B cell (primary cell): ENCODE measurements around the gene ABI2. TPM values are rescaled to one million over a fixed set of nuclear protein-coding genes. Genes with fewer than 3 reads are reported as not detected.

Source experiments
- ATAC-seq: fragments of 200-7000 bp; cut with Tn5 transposase; one replicate; pipeline ENCODE4 v1.10.0; 2021; ENCODE audit warnings: low read depth, mild to moderate bottlenecking, moderate number of reproducible peaks, moderate library complexity
- CTCF ChIA-PET: fragments of 350-600 bp; sonication (Branson Sonifier 250); formaldehyde crosslinking; loops from one replicate; lab custom pipeline; 2021; ENCODE audit warnings: antibody characterized with exemption, inconsistent platforms; lab: Charles Lee
- POLR2A ChIA-PET: fragments of 350-600 bp; sonication (Branson Sonifier 250); formaldehyde crosslinking; loops from one replicate; lab custom pipeline; 2021; ENCODE audit warnings: antibody characterized with exemption; lab: Charles Lee
- DNase-seq: peaks from one replicate; pipeline ENCODE4 v3.0.0; 2013
- H2AFZ ChIP-seq: 2 replicates; pipeline ENCODE4 v1.6.1; 2012; ENCODE audit warnings: mild to moderate bottlenecking, low read depth, low read length; ENCODE audit not compliant: insufficient read depth, poor library complexity, severe bottlenecking
- H3K27ac ChIP-seq, 2 donors: 1 replicate in 1 of 2; 2 replicates in 1 of 2; pipeline ENCODE4 v1.5.1; 2012 to 2013; ENCODE audit warnings: low read length in 2 of 2, mild to moderate bottlenecking in 2 of 2, moderate library complexity in 1 of 2
- H3K27me3 ChIP-seq, 4 experiments: fragments of 200-600 bp in 1 of 4; sonication (generic) in 1 of 4; replicated peaks in 1 of 4; 1 replicate in 2 of 4; 2 replicates in 2 of 4; pipeline versions ENCODE4 v1.6.1 to v1.7.0; 2013 to 2016; ENCODE audit warnings: low read length in 3 of 4, mild to moderate bottlenecking in 2 of 4, mixed read lengths in 1 of 4, moderate library complexity in 1 of 4; ENCODE audit not compliant: insufficient read depth in 4 of 4, control insufficient read depth in 3 of 4; ENCODE audit errors: control extremely low read depth in 1 of 4
- H3K36me3 ChIP-seq, 2 experiments: replicated peaks in 1 of 2; 1 replicate in 1 of 2; 2 replicates in 1 of 2; pipeline versions ENCODE4 v1.6.1 to v1.7.1; 2013; ENCODE audit warnings: low read length in 1 of 2; ENCODE audit not compliant: insufficient read depth in 2 of 2, control insufficient read depth in 1 of 2; ENCODE audit errors: control extremely low read depth in 1 of 2, extremely low read depth in 1 of 2
- H3K4me1 ChIP-seq, 2 donors: fragments of 200-600 bp in 1 of 2; sonication (generic) in 1 of 2; 1 replicate in 1 of 2; 2 replicates in 1 of 2; pipeline versions ENCODE4 v1.5.1 to v1.6.1; 2013 to 2017; ENCODE audit warnings: low read length in 2 of 2; ENCODE audit not compliant: control insufficient read depth in 2 of 2, insufficient read depth in 2 of 2
- H3K4me2 ChIP-seq: replicated peaks from 2 replicates; pipeline ENCODE3; 2012; ENCODE audit warnings: mild to moderate bottlenecking, low read depth, low read length; ENCODE audit not compliant: poor library complexity, severe bottlenecking
- H3K4me3 ChIP-seq, 5 experiments: fragments of 200-600 bp in 1 of 5; sonication (generic) in 1 of 5; 1 replicate in 3 of 5; 2 replicates in 2 of 5; pipeline versions ENCODE4 v1.5.1 to v1.7.0; 2011 to 2016; ENCODE audit warnings: low read length in 4 of 5, mild to moderate bottlenecking in 4 of 5, low read depth in 2 of 5, control low read depth in 1 of 5, moderate library complexity in 1 of 5; ENCODE audit not compliant: insufficient read depth in 1 of 5; ENCODE audit errors: control extremely low read depth in 1 of 5, extremely low read depth in 1 of 5
- H3K79me2 ChIP-seq: fragments of 200-600 bp; sonication (generic); one replicate; pipeline ENCODE4 v1.6.0; 2016; ENCODE audit warnings: low read length; ENCODE audit not compliant: control insufficient read depth, insufficient read depth
- H3K9ac ChIP-seq: fragments of 200-600 bp; sonication (generic); 2 replicates; pipeline ENCODE4 v1.6.1; 2017; ENCODE audit warnings: mild to moderate bottlenecking, low read length, moderate library complexity
- H3K9me3 ChIP-seq, 3 donors: one replicate each; pipeline versions ENCODE4 v1.6.1 to v1.7.1; 2013; ENCODE audit warnings: low read length in 2 of 3; ENCODE audit not compliant: control insufficient read depth in 2 of 3, insufficient read depth in 1 of 3; ENCODE audit errors: control extremely low read depth in 1 of 3
- H4K20me1 ChIP-seq: 2 replicates; pipeline ENCODE4 v1.6.0; 2012; ENCODE audit warnings: mild to moderate bottlenecking, low read length; ENCODE audit not compliant: insufficient read depth, control insufficient read depth, poor library complexity, severe bottlenecking
- H3K27ac Mint-ChIP-seq: one replicate; pipeline ENCODE4 v1.8.0; 2021; ENCODE audit warnings: mixed read lengths
- H3K27me3 Mint-ChIP-seq: one replicate; pipeline ENCODE4 v1.8.0; 2021; ENCODE audit warnings: mixed read lengths
- H3K4me1 Mint-ChIP-seq: one replicate; pipeline ENCODE4 v1.8.0; 2021; ENCODE audit warnings: mixed read lengths
- H3K4me3 Mint-ChIP-seq: one replicate; pipeline ENCODE4 v1.8.0; 2021; ENCODE audit warnings: mixed read lengths
- H3K9me3 Mint-ChIP-seq: one replicate; pipeline ENCODE4 v1.8.0; 2022; ENCODE audit warnings: mixed read lengths; ENCODE audit not compliant: insufficient read depth
- CTCF ChIP-seq: fragments of 200-600 bp; IDR thresholded peaks from one replicate; pipeline ENCODE4 v1.8.0; 2022; ENCODE audit warnings: antibody characterized with exemption, mild to moderate bottlenecking
- EZH2 ChIP-seq: IDR thresholded peaks from 2 replicates; pipeline ENCODE4 v1.6.1; 2012; ENCODE audit warnings: borderline replicate concordance, low read depth, mild to moderate bottlenecking, moderate library complexity, low read length; ENCODE audit not compliant: insufficient read depth, poor library complexity, severe bottlenecking
- WGBS: methylation state at CpG from one replicate; pipeline ENCODE4 v1.1.5; 2013; ENCODE audit warnings: missing lambda C conversion rate; ENCODE audit not compliant: insufficient coverage; 5-methylcytosine and 5-hydroxymethylcytosine counted together
- intact Hi-C: fragments of 100-400 bp; cut with micrococcal nuclease; formaldehyde crosslinking; loops from one replicate; pipeline ENCODE4 v1.10.0; 2022
- polyA plus RNA-seq: library from polyadenylated mRNA; depleted of rRNA; stranded (reverse); fragments of >200 nt; gene quantifications from 2 replicates; pipeline ENCODE4 v1.2.3, GENCODE V29; 2012
- total RNA-seq, 2 donors: library from RNA; stranded (reverse); fragments of 120-200 nt in 1 of 2; gene quantifications; 1 replicate in 1 of 2; 2 replicates in 1 of 2; pipeline versions ENCODE4 v1.2.3 to v1.2.4, GENCODE V29; 2013 to 2022

Gene ABI2
- total and polyA plus RNA-seq, 2 donors (not counting 1 experiment from before 2014, with no cell fraction given), result 6.8 to 32.7 TPM

- H3K4me3 Mint-ChIP-seq, result no peak overlapping the region
- TF ChIP-seq EZH2 (no peak), CTCF (no peak)
- Histone ChIP-seq H3K27me3 (peaks cover 0 to 4% (median 0%) of the 10 kb centered on the region in 4 experiments), H3K9ac (no peak overlapping the region), H3K36me3 (no peaks in the 10 kb centered on the region), H3K9me3 (no peaks in the 10 kb centered on the region), H3K27ac (no peak overlapping the region), H3K79me2 (no peaks in the 10 kb centered on the region), H3K4me3 (no peak overlapping the region), H4K20me1 (no peaks in the 10 kb centered on the region), H3K4me1 (no peaks in the 10 kb centered on the region), H2AFZ (no peak overlapping the region), H3K4me2 (no peak overlapping the region)
- no peaks in the 10 kb centered on the region for H3K9me3 Mint-ChIP-seq
- WGBS, result no CpG with 5 or more reads among the region's 4 CpGs
- ChIA-PET CTCF (no interaction called here), POLR2A (no interaction called here)
- no peak overlapping the region for H3K27ac Mint-ChIP-seq
- intact Hi-C loops, result no loop called here
- DNase-seq (no peak), ATAC-seq (no peak)
- peaks cover 17% of the 10 kb centered on the region for H3K27me3 Mint-ChIP-seq
- H3K4me1 Mint-ChIP-seq, result no peaks in the 10 kb centered on the region
Observed at GRCh38 chr2:203470371-203470770, 142.2 kb downstream of the ABI2 start.

DNA sequence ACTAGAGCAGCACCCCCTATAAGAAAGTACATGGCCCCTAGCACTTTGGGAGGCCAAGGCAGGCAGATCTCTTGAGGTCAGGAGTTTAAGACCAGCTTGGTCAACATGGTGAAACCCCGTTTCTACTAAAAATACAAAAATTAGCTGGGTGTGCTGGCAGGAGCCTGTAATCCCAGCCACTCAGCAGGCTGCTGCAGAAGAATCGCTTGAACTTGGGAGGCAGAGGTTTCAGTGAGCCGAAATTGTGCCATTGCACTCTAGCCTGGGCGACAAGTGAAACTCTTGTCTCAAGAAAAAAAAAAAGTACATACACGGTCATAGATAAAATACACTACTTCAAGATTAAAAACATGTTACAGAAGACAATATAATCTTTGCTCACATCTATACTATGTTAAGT lies 143.1 kb downstream of the ABI2 start:
- H3K4me2 ChIP-seq, result no peak overlapping the region
- no peak overlapping the region for H3K4me3 ChIP-seq
- no peaks in the 10 kb centered on the region for H4K20me1 ChIP-seq
- no peak for ATAC-seq
- DNase-seq, result no peak
- peaks cover 12% of the 10 kb centered on the region for H3K27me3 Mint-ChIP-seq
- 100% methylated on average over 3 of the region's 5 CpGs for WGBS
- no peaks in the 10 kb centered on the region for H3K4me1 ChIP-seq
- no peak overlapping the region for H3K27ac Mint-ChIP-seq
- ChIA-PET CTCF (no interaction called here), POLR2A (no interaction called here)
- peaks cover 0 to 4% (median 0%) of the 10 kb centered on the region in 4 experiments for H3K27me3 ChIP-seq
- TF ChIP-seq CTCF, result no peak
- no peak for TF ChIP-seq EZH2
- H3K9me3 Mint-ChIP-seq, result no peaks in the 10 kb centered on the region
- H2AFZ ChIP-seq, result no peak overlapping the region
- H3K9ac ChIP-seq, result no peak overlapping the region
- H3K79me2 ChIP-seq, result no peaks in the 10 kb centered on the region
- no peaks in the 10 kb centered on the region for H3K9me3 ChIP-seq
- H3K4me1 Mint-ChIP-seq, result no peaks in the 10 kb centered on the region
- no peak overlapping the region for H3K4me3 Mint-ChIP-seq
- no peak overlapping the region for H3K27ac ChIP-seq
- intact Hi-C loops, result no loop called here
- no peaks in the 10 kb centered on the region for H3K36me3 ChIP-seq
